ENCODE results near the gene OSGEP. TPM values are rescaled to one million over a fixed set of nuclear protein-coding genes. Genes with fewer than 3 reads are reported as not detected.

OSGEP gene
- total and polyA plus RNA-seq, 2 of the 13 experiments (the other 11 are each of a cell fraction or from before 2014, with no cell fraction given) = 39.7 to 41.1 TPM

DNA sequence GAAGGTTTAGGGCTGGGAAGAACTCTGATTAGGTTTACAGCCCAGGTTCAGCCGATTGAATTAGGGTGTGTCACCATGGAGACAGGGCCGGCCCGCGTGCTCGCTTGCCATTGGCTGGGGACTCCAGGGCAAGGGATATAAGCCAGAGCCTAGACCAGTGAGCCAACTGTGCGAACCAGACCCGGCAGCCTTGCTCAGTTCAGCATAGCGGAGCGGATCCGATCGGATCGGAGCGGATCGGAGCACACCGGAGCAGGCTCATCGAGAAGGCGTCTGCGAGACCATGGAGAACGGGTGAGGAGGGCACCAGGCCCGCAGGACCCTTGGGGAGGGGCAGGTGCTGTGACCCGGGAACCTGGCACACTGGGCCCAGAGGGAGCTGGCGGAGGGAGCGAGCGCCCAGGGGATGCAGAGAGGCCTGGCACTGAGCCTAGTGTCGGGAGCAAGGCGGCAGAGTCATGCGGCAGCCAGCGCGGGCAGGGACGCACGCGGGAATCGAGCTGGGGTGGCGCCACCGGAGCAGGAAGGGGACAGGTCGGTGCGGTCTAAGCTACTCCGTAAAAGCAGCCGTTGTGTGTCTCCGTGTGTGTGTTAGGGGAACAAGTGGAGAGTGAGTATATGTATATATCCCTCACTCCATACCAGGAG is 14.8 kb upstream of the OSGEP start, which contains the start of gene PNP (continued):
- TF ChIP-seq SOX5 (CRISPR knock-in tag; IDR thresholded peaks at IDR 0.05; ENCODE audit: borderline replicate concordance) (0 out of 2 replicates have a peak, but pooled peaks have one; percentile 3), SMAD3 (CRISPR knock-in tag; IDR thresholded peaks at IDR 0.05) (peak; percentile 59), ZFP82 (CRISPR knock-in tag; IDR thresholded peaks at IDR 0.05; ENCODE audit: borderline replicate concordance) (no peak), IRF2 (CRISPR knock-in tag; IDR thresholded peaks at IDR 0.05) (peak; percentile 68), YEATS2 (CRISPR knock-in tag; IDR thresholded peaks at IDR 0.05; ENCODE audit: borderline replicate concordance) (peak; percentile 75), FOXK1 (CRISPR knock-in tag; IDR thresholded peaks at IDR 0.05; ENCODE audit: borderline replicate concordance, low read depth) (0 out of 2 replicates have a peak, but pooled peaks have one; percentile 6), AGO1 (IDR thresholded peaks at IDR 0.05; ENCODE audit: low read depth, low read length, poor library complexity, severe bottlenecking) (peak; percentile 77), ZNF792 (CRISPR knock-in tag; IDR thresholded peaks at IDR 0.05) (peak; percentile 94), IKZF4 (CRISPR knock-in tag; IDR thresholded peaks at IDR 0.05; ENCODE audit: borderline replicate concordance, low read depth, not compliant biosample characterization) (peak; percentile 82), ZNF570 (CRISPR knock-in tag; IDR thresholded peaks at IDR 0.05; ENCODE audit: borderline replicate concordance) (no peak), SATB2 (CRISPR knock-in tag; IDR thresholded peaks at IDR 0.05) (no peak), HOXA5 (CRISPR knock-in tag; IDR thresholded peaks at IDR 0.05) (0 out of 2 replicates have a peak, but pooled peaks have one; percentile 54), ZNF282 (IDR thresholded peaks at IDR 0.05; ENCODE audit: partially characterized antibody) (no peak), ELF3 (CRISPR knock-in tag; IDR thresholded peaks at IDR 0.05) (peak; percentile 15; the same call in 1 of the 2 replicates), ZKSCAN5 (CRISPR knock-in tag; IDR thresholded peaks at IDR 0.05) (no peak), ZNF652 (CRISPR knock-in tag; IDR thresholded peaks at IDR 0.05; ENCODE audit: borderline replicate concordance, low read depth) (0 out of 2 replicates have a peak, but pooled peaks have one; percentile 16)
- TF ChIP-seq, protein P1, sequence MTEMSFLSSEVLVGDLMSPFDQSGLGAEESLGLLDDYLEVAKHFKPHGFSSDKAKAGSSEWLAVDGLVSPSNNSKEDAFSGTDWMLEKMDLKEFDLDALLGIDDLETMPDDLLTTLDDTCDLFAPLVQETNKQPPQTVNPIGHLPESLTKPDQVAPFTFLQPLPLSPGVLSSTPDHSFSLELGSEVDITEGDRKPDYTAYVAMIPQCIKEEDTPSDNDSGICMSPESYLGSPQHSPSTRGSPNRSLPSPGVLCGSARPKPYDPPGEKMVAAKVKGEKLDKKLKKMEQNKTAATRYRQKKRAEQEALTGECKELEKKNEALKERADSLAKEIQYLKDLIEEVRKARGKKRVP (CRISPR knock-in tag; IDR thresholded peaks at IDR 0.05) = peak in 1 of 2 experiments; percentile 50; a peak in 1 of 4 replicates
- TF ChIP-seq, protein P2, sequence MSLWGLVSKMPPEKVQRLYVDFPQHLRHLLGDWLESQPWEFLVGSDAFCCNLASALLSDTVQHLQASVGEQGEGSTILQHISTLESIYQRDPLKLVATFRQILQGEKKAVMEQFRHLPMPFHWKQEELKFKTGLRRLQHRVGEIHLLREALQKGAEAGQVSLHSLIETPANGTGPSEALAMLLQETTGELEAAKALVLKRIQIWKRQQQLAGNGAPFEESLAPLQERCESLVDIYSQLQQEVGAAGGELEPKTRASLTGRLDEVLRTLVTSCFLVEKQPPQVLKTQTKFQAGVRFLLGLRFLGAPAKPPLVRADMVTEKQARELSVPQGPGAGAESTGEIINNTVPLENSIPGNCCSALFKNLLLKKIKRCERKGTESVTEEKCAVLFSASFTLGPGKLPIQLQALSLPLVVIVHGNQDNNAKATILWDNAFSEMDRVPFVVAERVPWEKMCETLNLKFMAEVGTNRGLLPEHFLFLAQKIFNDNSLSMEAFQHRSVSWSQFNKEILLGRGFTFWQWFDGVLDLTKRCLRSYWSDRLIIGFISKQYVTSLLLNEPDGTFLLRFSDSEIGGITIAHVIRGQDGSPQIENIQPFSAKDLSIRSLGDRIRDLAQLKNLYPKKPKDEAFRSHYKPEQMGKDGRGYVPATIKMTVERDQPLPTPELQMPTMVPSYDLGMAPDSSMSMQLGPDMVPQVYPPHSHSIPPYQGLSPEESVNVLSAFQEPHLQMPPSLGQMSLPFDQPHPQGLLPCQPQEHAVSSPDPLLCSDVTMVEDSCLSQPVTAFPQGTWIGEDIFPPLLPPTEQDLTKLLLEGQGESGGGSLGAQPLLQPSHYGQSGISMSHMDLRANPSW (CRISPR knock-in tag; IDR thresholded peaks at IDR 0.05; ENCODE audit: borderline replicate concordance) = no peak
- TF ChIP-seq, protein P3, sequence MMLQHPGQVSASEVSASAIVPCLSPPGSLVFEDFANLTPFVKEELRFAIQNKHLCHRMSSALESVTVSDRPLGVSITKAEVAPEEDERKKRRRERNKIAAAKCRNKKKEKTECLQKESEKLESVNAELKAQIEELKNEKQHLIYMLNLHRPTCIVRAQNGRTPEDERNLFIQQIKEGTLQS (CRISPR knock-in tag; IDR thresholded peaks at IDR 0.05) = peak; percentile 45
- TF ChIP-seq, protein P4, sequence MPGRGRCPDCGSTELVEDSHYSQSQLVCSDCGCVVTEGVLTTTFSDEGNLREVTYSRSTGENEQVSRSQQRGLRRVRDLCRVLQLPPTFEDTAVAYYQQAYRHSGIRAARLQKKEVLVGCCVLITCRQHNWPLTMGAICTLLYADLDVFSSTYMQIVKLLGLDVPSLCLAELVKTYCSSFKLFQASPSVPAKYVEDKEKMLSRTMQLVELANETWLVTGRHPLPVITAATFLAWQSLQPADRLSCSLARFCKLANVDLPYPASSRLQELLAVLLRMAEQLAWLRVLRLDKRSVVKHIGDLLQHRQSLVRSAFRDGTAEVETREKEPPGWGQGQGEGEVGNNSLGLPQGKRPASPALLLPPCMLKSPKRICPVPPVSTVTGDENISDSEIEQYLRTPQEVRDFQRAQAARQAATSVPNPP (CRISPR knock-in tag; IDR thresholded peaks at IDR 0.05) = no peak
- TF ChIP-seq, protein P5, sequence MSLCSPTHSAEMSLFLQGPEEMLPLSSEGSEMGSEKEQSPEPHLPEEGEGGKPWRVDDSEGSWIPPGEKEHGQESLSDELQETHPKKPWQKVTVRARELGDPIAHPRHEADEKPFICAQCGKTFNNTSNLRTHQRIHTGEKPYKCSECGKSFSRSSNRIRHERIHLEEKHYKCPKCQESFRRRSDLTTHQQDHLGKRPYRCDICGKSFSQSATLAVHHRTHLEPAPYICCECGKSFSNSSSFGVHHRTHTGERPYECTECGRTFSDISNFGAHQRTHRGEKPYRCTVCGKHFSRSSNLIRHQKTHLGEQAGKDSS (CRISPR knock-in tag; IDR thresholded peaks at IDR 0.05; ENCODE audit: borderline replicate concordance, low read depth) = peak; percentile 51; the same call in 1 of the 2 replicates
- TF ChIP-seq, protein P6, sequence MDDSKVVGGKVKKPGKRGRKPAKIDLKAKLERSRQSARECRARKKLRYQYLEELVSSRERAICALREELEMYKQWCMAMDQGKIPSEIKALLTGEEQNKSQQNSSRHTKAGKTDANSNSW (CRISPR knock-in tag; IDR thresholded peaks at IDR 0.05; ENCODE audit: borderline replicate concordance) = no peak
- TF ChIP-seq, protein P7, sequence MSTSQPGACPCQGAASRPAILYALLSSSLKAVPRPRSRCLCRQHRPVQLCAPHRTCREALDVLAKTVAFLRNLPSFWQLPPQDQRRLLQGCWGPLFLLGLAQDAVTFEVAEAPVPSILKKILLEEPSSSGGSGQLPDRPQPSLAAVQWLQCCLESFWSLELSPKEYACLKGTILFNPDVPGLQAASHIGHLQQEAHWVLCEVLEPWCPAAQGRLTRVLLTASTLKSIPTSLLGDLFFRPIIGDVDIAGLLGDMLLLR (CRISPR knock-in tag; IDR thresholded peaks at IDR 0.05) = no peak; the same call in 1 of the 2 replicates
